ENCODE measurements around the gene DHH. TPM values are rescaled to one million over a fixed set of nuclear protein-coding genes. Genes with fewer than 3 reads are reported as not detected.

DHH gene
- total and polyA plus RNA-seq, 9 of the 15 experiments (the other 6 are each of a cell fraction or from before 2014, with no cell fraction given), result 0.07 to 2.6 (median 0.54) TPM

GRCh38 chr12:49060237-49061156 is 34.1 kb downstream of the DHH start, which contains the start of gene KMT2D (continued):
- TF ChIP-seq SFPQ (IDR thresholded peaks at IDR 0.05; ENCODE audit: low read depth, low read length), result no peak
- 0 out of 2 replicates have a peak, but pooled peaks have one; percentile 27 for TF ChIP-seq ZBED1 (IDR thresholded peaks at IDR 0.05)
- no peak for TF ChIP-seq CBX8 (IDR thresholded peaks at IDR 0.05; ENCODE audit: borderline replicate concordance, extremely low read depth, low read depth, low read length, poor library complexity, severe bottlenecking)
- TF ChIP-seq NFYB (IDR thresholded peaks at IDR 0.05; ENCODE audit: extremely low read depth, insufficient read length), result no peak
- no peak for TF ChIP-seq HINFP (tag; conservative IDR thresholded peaks at IDR 0.05; ENCODE audit: low read depth)
- no peak for TF ChIP-seq HDAC6 (IDR thresholded peaks at IDR 0.05; ENCODE audit: low read depth, low read length)
- TF ChIP-seq NFRKB (IDR thresholded peaks at IDR 0.05; ENCODE audit: low read depth), result peak; percentile 100
- TF ChIP-seq CEBPZ (IDR thresholded peaks at IDR 0.05; ENCODE audit: borderline replicate concordance, low read depth, low read length), result no peak
- TF ChIP-seq ZNF764 (CRISPR knock-in tag; IDR thresholded peaks at IDR 0.05; ENCODE audit: low read depth), result no peak
- no peak for TF ChIP-seq PPARD (CRISPR knock-in tag; IDR thresholded peaks at IDR 0.05)
- TF ChIP-seq PML (IDR thresholded peaks at IDR 0.05; ENCODE audit: low read length), result peak; percentile 73
- peak; percentile 59 for TF ChIP-seq TEAD4 (IDR thresholded peaks at IDR 0.05; ENCODE audit: low read length)
- TF ChIP-seq TEAD4 (CRISPR knock-in tag; IDR thresholded peaks at IDR 0.05; ENCODE audit: borderline replicate concordance), result no peak
- peak; percentile 72; the same call in 1 of the 2 replicates for TF ChIP-seq CBFB (CRISPR knock-in tag; IDR thresholded peaks at IDR 0.05)
- TF ChIP-seq JUN (IDR thresholded peaks at IDR 0.05; ENCODE audit: borderline replicate concordance, low read depth, low read length), result peak; percentile 66; the same call in 1 of the 2 replicates
- no peak for TF ChIP-seq JUN (CRISPR knock-in tag; IDR thresholded peaks at IDR 0.05; ENCODE audit: borderline replicate concordance)
- 0 out of 4 replicates have a peak, but pooled peaks of 1 of the 2 experiments have one; percentile 76 for TF ChIP-seq TBL1XR1 (IDR thresholded peaks at IDR 0.05; ENCODE audit: low read length in 2 of 2)
- TF ChIP-seq ZBTB1 (CRISPR knock-in tag; IDR thresholded peaks at IDR 0.05; ENCODE audit: borderline replicate concordance, low read depth), result no peak
- TF ChIP-seq MYBL2 (IDR thresholded peaks at IDR 0.05; ENCODE audit: low read depth), result no peak
- TF ChIP-seq MYBL2 (CRISPR knock-in tag; IDR thresholded peaks at IDR 0.05; ENCODE audit: borderline replicate concordance), result no peak
